Measurements from ENCODE around the gene RHBDL3.

DNA sequence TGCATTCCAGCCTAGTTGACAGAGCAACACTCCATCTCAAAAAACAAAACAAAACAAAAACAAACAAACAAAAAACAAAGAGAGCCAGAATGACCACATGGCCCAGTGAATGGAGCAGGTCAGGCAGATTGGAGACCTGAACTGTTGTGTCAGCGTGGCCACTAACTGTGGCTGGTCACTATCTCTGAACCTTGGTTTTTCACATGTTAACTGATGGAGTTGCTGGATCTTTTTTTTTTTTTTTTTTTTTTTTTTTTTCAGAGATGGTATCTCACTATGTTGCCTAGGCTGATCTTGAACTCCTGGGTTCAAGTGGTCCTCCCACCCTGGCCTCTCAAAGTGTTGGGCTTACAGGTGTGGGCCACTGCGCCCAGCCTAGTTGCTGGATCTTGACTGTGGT is 31.8 kb downstream of the RHBDL3 start:
- TF ChIP-seq POLR2AphosphoS5 (IDR thresholded peaks at IDR 0.05), result no peak
- TF ChIP-seq, protein P1, sequence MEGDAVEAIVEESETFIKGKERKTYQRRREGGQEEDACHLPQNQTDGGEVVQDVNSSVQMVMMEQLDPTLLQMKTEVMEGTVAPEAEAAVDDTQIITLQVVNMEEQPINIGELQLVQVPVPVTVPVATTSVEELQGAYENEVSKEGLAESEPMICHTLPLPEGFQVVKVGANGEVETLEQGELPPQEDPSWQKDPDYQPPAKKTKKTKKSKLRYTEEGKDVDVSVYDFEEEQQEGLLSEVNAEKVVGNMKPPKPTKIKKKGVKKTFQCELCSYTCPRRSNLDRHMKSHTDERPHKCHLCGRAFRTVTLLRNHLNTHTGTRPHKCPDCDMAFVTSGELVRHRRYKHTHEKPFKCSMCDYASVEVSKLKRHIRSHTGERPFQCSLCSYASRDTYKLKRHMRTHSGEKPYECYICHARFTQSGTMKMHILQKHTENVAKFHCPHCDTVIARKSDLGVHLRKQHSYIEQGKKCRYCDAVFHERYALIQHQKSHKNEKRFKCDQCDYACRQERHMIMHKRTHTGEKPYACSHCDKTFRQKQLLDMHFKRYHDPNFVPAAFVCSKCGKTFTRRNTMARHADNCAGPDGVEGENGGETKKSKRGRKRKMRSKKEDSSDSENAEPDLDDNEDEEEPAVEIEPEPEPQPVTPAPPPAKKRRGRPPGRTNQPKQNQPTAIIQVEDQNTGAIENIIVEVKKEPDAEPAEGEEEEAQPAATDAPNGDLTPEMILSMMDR (IDR thresholded peaks at IDR 0.05), result no peak
- no peak for TF ChIP-seq POLR2A (IDR thresholded peaks at IDR 0.05)
- no peak for TF ChIP-seq EP300 (IDR thresholded peaks at IDR 0.05; ENCODE audit: low read depth)
